AML-193 (cell line): Measurements from ENCODE around the gene FGF21.
"Not testable (repeated sequence)": the region's sequence is repeated elsewhere in the genome, so short reads cannot be mapped to it uniquely, and the experiment has no call there.

Experiments used
- DNase-seq, 2 experiments: peaks; one replicate each; lab custom pipeline; 2025; lab: John Stamatoyannopoulos, UW

The FGF21 gene

DNA sequence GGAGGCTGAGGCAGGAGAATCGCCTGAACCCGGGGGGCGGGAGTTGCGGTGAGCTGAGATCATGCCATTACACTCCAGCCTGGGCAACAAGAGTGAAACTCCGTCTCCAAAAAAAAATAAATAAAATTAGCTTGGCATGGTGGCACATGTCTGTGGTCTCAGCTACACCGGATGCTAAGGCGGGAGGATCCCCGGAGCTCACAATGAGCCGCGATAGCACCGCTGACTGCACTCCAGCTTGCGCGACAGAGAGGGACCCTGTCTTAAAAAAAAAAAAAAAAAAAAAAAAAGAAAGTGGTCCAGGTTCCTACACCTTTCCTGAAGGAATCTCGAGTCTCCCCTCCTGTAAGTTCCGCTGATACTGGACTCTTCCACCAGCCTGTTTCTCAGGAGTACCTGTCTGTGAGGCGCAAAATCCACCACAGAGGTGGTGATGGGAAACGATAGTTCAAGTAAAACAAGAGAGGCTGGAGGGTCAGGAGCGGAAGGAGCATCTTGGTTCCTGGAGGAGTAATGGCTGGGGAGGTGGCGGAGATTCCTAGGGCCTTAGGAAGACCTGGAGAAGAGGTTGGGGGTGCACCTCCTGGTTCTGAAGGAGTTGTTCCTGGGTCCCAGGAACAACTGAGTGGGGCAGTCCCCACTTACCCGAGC lies 3.4 kb upstream of the FGF21 start:
- DNase-seq: no peak

DNA sequence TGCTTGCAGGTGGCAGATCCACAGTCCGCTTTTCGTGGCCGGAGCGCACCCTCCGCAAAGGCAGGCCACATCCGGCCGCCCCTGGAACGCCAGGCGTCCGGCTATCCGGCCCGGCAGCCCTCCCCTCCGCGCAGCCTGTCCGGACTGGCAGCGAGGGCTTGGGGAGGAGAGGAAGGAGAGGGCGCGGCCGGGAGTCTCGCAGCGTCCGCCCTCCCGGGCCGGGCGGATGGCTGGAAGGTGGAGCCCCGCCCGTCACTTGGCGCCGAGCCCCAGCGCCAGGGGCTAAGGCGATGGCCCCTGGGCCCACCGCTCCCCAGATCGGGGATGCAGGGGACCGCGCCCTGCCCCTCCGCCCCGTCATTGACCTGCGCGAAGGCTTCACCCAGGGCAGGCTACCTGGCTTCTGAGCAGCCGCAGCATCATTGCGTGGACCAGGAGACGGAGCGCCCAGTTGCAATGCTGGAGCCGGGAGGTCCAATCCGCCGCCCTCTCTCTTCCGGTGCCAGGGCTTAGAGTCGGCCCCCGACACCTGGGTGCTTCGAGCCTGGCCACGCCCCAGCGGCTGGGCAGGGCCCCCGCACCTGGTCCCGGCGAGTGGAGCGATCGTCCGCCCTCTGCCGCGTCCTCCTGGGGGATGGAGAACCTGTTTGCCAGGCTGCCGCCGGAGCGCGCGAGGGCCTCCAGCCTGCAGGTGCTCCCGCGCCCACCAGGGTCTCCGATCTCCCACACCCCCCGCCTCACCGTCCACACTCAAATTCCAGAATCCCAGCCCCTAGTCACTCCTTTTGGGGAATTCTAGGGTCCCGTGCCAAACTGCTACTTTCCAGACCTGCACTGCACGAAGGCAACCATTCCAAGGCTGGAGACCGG lies 2.6 kb upstream of the FGF21 start, which contains the start of gene FUT1:
Gene FUT1 (minus strand): TSS at position 146 of the 870 bp plus-strand sequence. CDS start 1,360 bp downstream, outside the sequence.
- no peak for DNase-seq

DNA sequence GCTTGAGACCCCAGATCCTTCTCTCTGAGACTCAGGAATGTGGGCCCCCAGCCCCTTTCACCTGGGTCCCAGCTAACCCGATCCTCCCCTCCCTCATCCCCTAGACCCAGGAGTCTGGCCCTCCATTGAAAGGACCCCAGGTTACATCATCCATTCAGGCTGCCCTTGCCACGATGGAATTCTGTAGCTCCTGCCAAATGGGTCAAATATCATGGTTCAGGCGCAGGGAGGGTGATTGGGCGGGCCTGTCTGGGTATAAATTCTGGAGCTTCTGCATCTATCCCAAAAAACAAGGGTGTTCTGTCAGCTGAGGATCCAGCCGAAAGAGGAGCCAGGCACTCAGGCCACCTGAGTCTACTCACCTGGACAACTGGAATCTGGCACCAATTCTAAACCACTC lies 463 bp downstream of the FGF21 start:
- DNase-seq: no peak

DNA sequence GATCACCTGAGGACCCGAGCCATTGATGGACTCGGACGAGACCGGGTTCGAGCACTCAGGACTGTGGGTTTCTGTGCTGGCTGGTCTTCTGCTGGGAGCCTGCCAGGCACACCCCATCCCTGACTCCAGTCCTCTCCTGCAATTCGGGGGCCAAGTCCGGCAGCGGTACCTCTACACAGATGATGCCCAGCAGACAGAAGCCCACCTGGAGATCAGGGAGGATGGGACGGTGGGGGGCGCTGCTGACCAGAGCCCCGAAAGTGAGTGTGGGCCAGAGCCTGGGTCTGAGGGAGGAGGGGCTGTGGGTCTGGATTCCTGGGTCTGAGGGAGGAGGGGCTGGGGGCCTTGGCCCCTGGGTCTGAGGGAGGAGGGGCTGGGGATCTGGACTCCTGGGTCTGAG lies 888 bp downstream of the FGF21 start:
- no peak for DNase-seq

DNA sequence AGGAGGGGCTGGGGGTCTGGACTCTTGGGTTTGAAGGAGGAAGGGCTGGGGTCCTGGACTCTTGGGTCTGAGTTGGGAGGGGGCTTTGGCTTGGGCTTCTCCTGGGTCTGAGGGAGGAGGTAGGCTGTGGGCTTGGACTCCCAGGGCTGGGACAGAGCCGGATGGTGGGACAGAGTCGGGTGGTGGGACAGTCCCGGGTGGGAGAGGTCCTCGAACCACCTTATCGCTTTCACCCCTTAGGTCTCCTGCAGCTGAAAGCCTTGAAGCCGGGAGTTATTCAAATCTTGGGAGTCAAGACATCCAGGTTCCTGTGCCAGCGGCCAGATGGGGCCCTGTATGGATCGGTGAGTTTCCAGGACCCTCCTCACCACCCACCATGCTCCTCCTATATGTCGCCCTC lies 1.4 kb downstream of the FGF21 start:
- DNase-seq: no peak

DNA sequence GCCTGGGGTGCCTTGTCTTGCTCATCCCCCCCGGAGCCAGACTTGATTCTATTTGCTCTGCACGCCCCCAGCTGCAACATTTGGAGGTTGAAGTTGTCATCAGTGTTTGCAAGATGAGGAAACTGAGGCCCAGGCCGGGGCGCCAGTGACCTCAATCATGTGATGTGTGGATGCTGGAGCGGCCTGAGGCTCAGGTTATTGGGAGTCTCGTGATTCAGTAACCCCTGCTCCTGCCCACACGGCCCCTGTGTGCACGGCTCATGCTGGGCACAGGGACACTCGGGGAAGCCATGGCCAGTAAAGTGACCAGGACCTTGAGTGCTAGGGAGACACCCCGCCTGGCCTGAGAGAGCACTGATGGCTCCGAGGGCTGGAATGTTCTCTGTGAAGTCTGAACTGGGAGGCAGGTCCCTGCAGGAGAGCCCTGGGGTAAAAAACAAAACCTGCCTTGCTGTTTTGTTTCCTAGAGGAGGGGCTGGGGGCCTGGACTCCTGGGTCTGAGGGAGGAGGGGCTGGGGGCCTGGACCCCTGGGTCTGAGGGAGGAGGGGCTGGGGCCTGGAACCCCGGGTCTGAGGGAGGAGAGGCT lies 1.9 kb downstream of the FGF21 start:
- no peak for DNase-seq

DNA sequence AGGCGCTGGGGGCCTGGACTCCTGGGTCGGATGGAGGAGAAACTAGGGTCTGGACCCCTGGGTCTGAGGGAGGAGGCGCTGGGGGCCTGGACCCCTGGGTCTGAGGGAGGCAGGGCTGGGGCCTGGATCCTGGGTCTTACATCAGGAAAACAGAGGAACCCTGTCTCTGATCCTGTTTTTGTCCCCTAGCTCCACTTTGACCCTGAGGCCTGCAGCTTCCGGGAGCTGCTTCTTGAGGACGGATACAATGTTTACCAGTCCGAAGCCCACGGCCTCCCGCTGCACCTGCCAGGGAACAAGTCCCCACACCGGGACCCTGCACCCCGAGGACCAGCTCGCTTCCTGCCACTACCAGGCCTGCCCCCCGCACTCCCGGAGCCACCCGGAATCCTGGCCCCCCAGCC lies 2.4 kb downstream of the FGF21 start:
- DNase-seq: no peak

DNA sequence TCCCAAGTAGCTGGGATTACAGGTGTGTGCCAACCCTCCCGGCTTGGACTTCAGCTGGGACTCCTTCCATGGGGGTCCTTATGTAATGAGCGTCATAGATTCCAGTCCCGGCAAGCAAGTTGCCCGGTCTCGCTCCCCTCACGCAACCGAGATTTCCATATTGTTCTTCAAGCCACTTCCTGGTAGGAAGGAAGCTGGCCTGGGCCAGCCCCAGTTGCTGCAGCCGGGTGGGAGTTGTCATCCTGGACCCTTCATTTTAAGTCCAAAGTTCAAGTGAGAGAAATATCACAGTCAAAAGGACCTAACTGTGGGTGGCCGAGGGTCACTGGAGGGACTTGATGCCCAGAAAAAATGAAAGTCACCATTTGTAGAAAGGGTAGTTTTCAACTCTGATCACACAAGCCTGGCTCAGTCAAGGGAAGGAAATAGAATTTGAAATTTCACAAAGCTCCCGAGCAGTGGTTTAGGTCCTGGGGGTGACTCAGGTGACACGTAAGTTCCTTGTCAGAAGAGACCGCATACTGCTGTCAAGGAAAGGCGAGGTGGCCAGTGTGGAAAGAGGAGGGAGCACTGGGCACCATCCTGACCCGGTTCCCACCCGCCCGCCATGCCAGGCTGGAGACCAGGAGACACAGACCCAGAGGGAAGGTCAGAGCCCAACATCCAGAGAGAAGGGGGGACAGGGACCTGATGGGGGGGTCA lies 5.3 kb downstream of the FGF21 start:
- no peak for DNase-seq

DNA sequence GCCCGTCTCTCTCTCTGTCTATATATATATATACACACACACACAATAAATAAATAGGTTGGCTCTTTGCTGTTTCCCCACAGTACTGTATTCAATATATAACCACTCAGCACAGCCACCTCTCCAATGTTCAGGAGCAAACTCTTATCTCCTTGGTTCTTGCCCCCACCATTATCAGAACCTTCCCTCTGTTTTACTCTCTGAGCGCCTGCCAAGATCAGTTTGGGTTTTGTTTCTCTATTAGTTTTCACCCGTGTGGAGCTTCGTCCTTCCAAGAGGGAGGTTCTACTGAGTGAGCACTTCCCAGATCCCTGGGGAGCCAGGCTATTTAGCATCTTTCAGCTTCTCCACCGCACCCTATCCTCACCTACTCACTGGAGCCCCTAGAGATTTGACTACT lies 10.5 kb downstream of the FGF21 start:
- not testable (repeated sequence) for DNase-seq

DNA sequence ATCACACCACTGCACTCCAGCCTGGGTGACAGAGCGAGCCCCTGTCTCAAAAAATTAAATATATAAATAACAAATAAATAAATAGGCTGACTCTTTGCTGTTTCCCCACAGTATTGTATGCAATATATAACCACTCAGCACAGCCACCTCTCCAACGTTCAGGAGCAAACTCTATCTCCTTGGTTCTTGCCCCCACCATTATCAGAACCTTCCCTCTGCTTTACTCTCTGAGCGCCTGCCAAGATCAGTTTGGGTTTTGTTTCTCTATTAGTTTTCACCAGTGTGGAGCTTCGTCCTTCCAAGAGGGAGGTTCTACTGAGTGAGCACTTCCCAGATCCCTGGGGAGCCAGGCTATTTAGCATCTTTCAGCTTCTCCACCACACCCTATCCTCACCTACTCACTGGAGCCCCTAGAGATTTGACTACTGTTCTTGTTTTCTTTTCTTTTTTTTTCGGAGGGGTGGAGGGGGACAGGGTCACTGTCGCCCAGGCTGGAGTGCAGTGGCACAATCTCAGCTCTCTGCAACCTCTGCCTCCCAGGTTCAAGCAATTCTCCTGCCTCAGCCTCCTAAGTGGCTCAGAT lies 12.9 kb downstream of the FGF21 start:
- DNase-seq: not testable (repeated sequence)

DNA sequence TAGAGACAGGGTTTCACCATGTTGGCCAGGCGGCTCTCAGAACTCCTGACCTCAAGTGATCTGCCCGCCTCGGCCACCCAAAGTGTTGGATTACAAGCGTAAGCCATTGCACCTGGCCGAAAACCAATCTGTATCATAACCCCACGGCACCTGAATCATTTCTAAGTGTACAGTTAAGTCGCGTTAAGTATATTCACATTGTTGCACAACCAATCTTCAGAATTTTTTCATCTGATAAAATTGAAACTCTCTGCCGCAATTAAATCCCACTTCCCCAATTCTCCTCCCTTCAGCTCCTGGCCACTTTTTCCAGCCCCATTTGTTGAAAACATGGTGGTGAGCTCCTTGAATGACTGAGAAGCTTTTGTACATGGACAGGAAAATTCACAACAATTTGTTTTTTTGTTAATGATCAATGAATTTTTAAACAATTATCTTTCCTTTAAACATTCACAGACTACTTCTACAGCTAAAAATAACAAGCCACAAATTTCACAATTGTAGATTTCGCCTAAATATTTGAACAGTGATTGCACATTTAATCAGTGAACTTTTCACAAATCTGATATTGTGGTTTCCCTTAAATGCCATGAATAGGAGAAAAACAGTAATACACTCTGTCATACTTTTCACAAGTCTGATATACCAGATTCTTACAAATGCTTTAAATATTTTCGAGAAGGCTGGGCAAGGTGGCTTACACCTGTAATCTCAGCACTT lies 13.8 kb downstream of the FGF21 start:
- no peak for DNase-seq

DNA sequence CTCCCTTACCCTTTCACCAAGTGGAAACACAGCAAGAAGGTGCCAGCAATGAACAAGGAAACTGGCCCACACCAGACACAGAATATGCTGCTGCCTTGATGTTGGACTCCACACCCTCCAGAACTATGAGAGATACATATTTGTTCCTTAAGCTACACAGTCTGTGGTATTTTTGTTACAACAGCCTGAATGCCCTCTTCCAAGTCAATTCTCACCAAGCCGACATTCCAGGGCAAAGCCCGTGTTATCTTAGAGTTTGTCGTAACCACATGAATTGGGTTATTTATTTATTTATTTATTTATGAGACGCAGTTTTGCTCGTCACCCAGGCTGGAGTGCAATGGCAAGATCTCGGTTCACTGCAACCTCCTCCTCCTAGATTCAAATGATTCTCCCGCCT lies 14.9 kb downstream of the FGF21 start:
- DNase-seq: no peak

DNA sequence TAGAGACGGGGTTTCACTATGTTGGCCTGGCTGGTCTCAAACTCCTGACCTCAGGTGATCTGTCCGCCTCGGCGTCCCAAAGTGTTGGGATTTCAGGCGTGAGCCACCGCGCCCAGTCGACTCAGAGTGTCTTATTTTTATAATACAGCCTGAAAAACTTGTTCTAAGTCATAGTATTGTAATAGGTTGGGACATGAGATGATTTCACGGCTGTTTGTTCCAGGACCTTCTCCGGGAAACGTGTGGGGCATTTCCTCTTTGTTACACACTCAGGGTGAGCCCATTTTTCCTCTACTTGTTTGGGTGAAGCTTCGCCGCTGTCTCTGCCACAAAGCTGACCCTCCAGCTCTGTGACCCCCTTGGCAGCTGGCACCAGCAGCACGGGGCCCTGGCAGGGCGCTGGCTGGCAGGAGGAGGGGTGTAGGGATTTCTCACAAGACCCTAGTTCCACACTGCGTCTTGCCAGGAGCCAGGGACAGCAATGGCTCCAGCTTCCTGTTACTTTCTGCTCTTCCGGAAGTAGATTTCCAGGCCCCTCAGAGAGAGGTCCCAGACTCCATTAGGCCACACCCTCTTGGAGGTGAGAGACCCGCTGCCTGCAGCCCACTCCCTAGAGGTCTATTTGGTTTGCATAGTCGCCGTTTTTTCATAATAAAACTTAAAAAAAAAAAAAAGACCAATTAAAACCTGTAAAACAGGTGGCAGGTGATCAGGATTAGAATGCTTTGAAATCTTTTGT lies 15.6 kb downstream of the FGF21 start:
- no peak for DNase-seq

DNA sequence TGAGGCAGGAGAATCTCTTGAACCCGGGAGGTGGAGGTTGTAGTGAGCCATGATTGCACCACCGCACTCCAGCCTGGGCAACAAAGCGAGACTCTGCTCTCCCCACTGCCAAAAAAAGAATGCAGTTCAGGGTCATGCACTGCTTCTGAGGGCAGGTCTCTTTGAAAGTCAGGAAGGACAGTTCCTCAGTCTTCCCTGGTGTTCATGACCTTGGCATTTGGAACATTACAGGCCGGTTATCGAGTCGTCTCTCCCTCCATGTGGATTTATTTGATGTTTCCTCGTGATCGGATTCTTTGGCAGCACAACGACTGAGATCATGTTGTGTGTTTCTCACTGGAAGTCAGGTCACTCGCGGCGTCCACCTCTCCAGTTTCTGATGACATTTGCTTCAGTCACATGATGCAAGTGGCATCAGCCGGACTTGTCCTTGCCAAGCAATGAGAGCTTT lies 17.2 kb downstream of the FGF21 start:
- DNase-seq: no peak

DNA sequence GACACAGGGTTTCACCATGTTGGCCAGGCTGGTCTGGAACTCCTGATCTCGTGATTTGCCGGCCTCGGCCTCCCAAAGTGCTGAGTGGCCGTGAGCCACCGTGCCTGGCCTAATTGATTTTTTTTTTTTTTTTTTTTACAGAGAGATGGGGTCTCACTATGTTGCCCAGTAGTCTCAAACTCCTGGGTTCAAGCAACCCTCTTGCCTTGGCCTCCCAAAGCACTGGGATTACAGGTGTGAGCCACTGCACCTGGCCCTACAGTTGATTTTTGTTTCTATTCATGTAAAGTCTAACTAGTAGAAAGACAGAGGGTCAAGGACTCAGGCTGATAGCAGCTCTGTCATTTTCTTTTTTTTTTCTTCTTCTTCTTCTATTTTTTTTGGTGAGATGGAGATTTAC lies 21.8 kb downstream of the FGF21 start:
- no peak for DNase-seq

DNA sequence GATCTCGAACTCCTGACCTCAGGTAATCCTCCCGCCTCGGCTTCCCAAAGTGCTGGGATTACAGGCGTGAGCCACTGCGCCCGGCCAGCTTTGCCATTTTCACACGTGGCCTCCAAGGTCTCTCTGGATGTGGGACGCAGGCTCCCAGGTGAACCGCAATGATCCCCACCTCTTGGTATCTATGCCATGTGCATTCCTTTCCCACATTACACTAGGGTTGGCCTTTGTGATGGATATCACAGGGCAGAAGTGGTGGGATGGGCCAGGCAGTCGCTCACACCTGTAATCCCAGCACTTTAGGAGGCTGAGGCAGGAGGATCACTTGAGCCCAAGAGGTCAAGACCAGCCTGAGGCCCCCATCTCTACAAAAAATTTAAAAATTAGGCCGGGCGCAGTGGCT lies 22.4 kb downstream of the FGF21 start:
- DNase-seq: no peak

DNA sequence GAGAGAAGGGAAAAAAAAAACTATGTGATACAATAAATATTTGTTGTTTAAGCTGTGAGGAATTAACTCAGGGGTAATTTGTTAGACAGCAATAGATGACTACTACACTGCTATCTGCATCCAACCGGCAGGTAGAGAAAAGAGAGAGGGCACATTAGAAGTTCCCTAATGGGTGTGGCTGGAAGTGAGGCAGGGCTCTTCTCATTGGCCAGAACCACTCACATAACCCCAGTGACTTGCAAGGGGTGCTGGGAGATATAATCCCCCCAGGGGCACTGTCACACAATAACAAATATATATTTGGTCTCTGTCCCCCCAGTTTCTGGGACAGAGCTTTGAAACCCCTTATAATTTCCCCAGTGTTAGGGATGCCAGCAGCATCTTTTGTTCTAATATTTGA lies 24.3 kb downstream of the FGF21 start:
- DNase-seq: no peak

DNA sequence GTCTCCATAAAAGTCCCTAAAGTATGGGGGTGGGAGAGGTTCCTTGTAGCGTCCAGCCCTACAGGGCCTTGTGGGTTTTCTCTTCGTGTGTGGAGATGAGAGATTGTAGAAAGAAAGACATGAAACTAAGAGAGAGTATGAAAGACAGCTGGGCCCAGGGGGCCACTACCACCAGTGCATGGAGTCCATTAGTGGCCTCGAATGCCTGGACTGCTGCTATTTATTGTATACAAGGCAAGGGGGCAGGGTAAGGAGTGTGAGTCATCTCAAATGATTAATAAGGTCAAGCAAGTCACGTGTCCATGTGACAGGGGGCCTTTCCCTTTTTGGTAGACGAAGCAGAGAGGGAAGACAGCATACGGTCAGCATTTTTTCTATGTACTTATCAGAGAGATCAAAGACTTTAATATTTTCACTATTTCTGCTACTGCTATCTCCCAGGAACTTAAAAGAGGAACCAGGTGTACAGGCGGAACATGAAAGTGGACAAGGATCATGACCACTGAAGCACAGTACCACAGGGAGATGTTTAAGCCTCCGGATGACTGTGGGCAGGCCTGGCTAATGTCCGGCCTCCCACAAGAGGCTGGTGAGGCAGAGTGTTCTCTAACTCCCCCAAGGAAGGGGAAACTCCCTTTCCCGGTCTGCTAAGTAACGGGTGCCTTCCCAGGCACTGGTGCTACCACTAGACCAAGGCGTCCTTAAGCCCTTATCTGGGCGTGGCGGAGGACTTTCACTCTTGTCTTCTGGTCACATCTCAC lies 25.5 kb downstream of the FGF21 start:
- no peak for DNase-seq

DNA sequence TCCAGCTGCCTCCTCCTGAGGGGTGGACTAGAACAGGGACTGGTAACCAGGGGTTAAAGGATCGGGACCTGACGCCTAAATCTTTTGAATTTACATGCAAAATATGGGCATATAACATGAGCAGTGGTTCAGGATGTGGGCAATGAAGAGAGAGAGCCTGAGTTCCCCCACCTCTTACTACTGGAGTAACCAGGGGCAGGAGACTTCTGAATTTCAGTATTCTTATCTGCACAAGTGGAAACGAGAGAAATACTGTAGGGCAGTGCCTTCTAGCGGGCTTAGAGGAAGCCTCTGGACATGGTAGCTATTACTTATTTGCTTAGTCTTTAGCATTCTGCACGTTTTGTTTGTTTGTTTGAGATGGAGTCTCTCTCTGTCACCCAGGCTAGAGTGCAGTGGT lies 29.2 kb downstream of the FGF21 start:
- DNase-seq: no peak

DNA sequence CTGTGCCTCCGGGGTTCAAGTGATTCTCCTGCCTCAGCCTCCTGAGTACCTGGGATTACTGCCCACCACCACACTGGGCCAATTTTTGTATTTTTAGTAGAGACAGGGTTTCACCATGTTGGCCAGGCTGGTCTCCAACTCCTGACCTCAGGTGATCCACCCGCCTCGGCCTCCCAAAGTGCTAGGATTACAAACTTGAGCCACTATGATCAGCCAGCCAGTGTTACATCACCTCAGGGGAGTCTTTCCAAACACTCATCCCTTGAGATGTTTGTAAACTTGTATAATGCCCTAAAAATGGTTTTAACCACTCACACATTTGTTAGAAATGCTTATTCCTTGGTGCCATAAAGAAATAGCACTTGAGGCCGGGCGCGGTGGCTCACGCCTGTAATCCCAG lies 31.1 kb downstream of the FGF21 start:
- DNase-seq: not testable (repeated sequence)
